RWPE1 (cell line): ENCODE results near the gene BTBD9.

Source experiments
- CTCF ChIA-PET: fragments of 350-600 bp; sonication (Branson Sonifier 250); formaldehyde crosslinking; extraction: SDS; loops from one replicate; lab custom pipeline; 2021; lab: Yijun Ruan, JAX
- POLR2A ChIA-PET: fragments of 400-600 bp; formaldehyde crosslinking; extraction: SDS; loops from one replicate; lab custom pipeline; 2020; ENCODE audit warnings: antibody characterized with exemption; ENCODE audit not compliant: low non-redundant PET; lab: Yijun Ruan, JAX
- DNase-seq: peaks from one replicate; pipeline ENCODE4 v3.0.0; 2012; ENCODE audit warnings: low spot score
- H3K27ac ChIP-seq: fragments of 450-650 bp; 2 replicates; pipeline ENCODE4 v1.5.1; 2017
- TF ChIP-seq, protein P1 (sequence below): fragments of 450-650 bp; conservative IDR thresholded peaks from 2 replicates; pipeline ENCODE4 v1.5.1; 2017; ENCODE audit warnings: low read depth, mild to moderate bottlenecking

Gene BTBD9

DNA sequence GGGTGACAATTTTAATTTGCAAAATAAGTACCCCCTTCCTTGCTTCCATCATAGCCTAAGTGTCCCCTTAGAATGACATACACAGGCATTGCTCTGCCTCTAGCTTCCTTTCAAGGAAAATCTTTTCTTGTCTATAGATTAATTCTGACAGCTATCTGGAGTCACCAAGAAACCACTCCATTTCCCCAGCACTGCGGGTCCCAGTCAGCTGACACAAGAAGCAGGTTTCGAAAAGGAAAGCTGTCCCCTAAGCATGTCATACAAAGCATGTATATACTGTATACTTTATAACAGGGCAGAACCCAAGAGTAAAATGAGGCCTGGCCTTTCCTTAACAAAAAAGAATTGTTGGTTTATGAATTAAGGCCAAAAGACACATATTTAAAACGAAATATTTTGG, 273.5 kb downstream of the BTBD9 start:
- TF ChIP-seq, protein P1, sequence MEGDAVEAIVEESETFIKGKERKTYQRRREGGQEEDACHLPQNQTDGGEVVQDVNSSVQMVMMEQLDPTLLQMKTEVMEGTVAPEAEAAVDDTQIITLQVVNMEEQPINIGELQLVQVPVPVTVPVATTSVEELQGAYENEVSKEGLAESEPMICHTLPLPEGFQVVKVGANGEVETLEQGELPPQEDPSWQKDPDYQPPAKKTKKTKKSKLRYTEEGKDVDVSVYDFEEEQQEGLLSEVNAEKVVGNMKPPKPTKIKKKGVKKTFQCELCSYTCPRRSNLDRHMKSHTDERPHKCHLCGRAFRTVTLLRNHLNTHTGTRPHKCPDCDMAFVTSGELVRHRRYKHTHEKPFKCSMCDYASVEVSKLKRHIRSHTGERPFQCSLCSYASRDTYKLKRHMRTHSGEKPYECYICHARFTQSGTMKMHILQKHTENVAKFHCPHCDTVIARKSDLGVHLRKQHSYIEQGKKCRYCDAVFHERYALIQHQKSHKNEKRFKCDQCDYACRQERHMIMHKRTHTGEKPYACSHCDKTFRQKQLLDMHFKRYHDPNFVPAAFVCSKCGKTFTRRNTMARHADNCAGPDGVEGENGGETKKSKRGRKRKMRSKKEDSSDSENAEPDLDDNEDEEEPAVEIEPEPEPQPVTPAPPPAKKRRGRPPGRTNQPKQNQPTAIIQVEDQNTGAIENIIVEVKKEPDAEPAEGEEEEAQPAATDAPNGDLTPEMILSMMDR: no peak
- ChIA-PET CTCF (interaction anchor here (0.6 kb wide), 1 partner anchor 323 kb away, joined by 6 read pairs; no protein-coding TSS in a partner anchor), POLR2A (no interaction called here)
- DNase-seq: no peak
- no peak overlapping the region for H3K27ac ChIP-seq

DNA sequence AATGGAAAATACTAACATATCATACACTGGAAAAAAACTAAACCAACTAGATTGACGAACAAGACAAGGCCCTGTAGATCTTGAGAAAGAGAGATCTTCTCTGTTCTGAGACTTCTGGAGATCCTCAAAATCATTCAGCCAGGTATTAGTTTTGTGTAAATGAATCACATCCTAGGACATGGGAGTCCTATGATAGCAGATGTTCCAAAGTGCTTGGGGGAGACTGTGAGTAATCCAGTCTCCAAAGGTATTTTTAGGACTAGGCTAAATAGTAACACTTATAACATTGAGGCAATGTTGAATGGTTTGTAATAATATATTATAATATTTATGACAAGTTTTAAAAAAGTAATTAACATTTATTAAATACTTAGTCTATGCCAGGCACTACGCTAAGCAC, 275.0 kb downstream of the BTBD9 start:
- no peak overlapping the region for H3K27ac ChIP-seq
- TF ChIP-seq, protein P1: no peak
- ChIA-PET POLR2A (no interaction called here), CTCF (interaction anchor here (0.7 kb wide), 1 partner anchor 16 kb away, joined by 3 read pairs; no protein-coding TSS in a partner anchor)
- DNase-seq: no peak

DNA sequence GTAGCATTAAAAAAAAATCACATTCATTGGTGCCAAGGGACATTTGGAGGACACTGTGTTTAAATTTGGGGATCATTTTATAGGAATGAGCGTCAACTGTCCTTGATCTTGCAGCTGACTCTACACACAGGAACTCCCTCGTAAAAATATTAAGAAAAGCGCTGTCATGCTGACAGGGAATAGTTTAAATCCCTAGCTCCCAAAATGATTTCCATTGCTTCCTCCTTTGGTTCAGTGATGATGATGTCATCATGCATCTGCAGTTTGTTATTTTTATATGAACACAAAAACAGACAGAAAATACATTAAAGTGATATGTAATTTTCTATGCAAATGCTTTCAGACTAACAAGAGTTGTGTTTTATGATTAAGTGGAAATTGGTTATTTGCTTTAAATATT, 275.6 kb downstream of the BTBD9 start:
- no peak overlapping the region for H3K27ac ChIP-seq
- no peak for DNase-seq
- POLR2A ChIA-PET: no interaction called here
- CTCF ChIA-PET: interaction anchor here (0.5 kb wide), 1 partner anchor 87 kb away, joined by 3 read pairs; no protein-coding TSS in a partner anchor
- TF ChIP-seq, protein P1: no peak

DNA sequence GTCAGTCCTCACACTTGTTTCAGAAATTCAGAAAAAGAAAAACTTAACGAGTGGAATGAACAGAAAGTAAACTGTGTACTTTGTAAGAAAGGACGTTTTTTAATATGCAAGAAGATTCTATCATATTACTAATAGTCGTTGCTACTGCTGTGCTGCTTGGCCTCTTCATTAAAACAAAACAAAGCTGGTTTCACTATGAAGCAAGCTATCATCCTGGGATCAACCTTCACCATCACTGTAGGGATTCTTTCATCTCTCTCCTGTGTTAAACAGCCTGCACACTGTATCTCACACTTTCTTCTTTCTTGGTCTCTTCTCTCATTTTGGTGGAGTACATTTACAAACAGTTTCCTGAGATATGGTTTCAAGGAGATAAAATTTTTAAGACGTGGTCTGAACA, 284.2 kb downstream of the BTBD9 start:
- H3K27ac ChIP-seq: no peak overlapping the region
- POLR2A ChIA-PET: no interaction called here
- TF ChIP-seq, protein P1: no peak
- no peak for DNase-seq
- CTCF ChIA-PET: no interaction called here

DNA sequence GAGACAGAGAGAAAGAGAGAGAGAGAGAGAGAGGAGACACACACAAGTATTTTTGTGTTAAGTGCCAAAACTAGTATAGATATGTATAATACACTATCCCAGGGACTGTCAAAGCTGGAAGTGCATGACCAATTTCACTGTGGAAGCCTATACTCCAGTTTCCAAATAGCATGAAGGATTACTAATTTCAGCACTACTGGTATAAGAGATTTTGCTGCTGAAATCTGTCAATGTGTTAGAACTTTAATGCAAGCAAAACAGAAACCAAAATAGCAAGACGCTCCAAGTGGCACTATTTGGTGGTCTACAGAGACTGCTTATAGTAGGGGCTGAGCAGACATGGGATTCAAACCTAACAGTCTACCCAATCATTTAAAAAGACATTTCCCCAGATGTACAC, 284.8 kb downstream of the BTBD9 start:
- POLR2A ChIA-PET: no interaction called here
- no peak overlapping the region for H3K27ac ChIP-seq
- TF ChIP-seq, protein P1: no peak
- CTCF ChIA-PET: interaction anchor here (0.6 kb wide), 1 partner anchor 18 kb away, joined by 3 read pairs; no protein-coding TSS in a partner anchor
- DNase-seq: no peak

DNA sequence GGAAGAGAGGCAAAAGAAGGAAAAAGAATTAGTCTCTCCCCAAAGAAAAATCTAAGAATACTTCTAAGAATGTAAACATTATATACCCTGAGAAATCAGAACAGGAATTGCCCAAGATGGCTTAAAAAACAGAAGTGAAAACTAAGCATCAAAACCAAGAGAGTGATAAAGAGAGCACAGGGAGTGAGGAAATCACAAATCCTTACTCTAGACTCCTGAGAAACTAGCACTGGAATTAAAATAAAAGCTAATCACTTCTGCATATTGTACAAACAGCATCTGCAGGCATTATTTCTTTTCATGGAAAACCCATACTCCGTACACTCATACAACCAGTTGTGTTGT, 285.7 kb downstream of the BTBD9 start:
- H3K27ac ChIP-seq: no peak overlapping the region
- CTCF ChIA-PET: no interaction called here

More for the DNA sequence above, 285.7 kb downstream of the BTBD9 start:
- TF ChIP-seq, protein P1: no peak
- POLR2A ChIA-PET: no interaction called here
- no peak for DNase-seq
